IMR-90 (cell line): ENCODE results near the gene AHNAK. TPM values are rescaled to one million over a fixed set of nuclear protein-coding genes. Genes with fewer than 3 reads are reported as not detected.

Experiments
- ATAC-seq: fragments of 200-7000 bp; cut with Tn5 transposase; 2 replicates; pipeline ENCODE4 v1.9.1; 2020; ENCODE audit warnings: low read depth, mild to moderate bottlenecking, moderate library complexity
- BruUV-seq: library from RNA; stranded (reverse); fragments of 400-500 nt; replicated peaks from 2 replicates; lab custom pipeline; 2021; lab: Mats Ljungman, UMichigan
- CTCF ChIA-PET: fragments of 300-600 bp; formaldehyde crosslinking; extraction: SDS; loops from one replicate; lab custom pipeline; 2021; ENCODE audit warnings: antibody characterized with exemption; lab: Yijun Ruan, JAX
- POLR2A ChIA-PET: fragments of 300-600 bp; sonication (Branson Sonifier 250); formaldehyde crosslinking; loops from one replicate; lab custom pipeline; 2022; ENCODE audit warnings: antibody characterized with exemption; ENCODE audit not compliant: unreplicated experiment; lab: Charles Lee
- DNase-seq: peaks from one replicate; pipeline ENCODE4 v3.0.0; 2013
- H2AFZ ChIP-seq: replicated peaks from 2 replicates; pipeline ENCODE3; 2013; ENCODE audit warnings: low read length, mild to moderate bottlenecking; ENCODE audit not compliant: poor library complexity
- H2AK5ac ChIP-seq: 2 replicates; pipeline ENCODE4 v1.6.1; 2013; ENCODE audit warnings: low read depth, low read length, inconsistent platforms
- H2AK9ac ChIP-seq: replicated peaks from 2 replicates; pipeline ENCODE3; 2013; ENCODE audit warnings: mild to moderate bottlenecking, low read depth, low read length, moderate library complexity; ENCODE audit not compliant: poor library complexity
- H2BK120ac ChIP-seq: 2 replicates; pipeline ENCODE4 v1.6.1; 2013; ENCODE audit warnings: low read depth, low read length, inconsistent platforms
- H2BK15ac ChIP-seq: 3 replicates; pipeline ENCODE4 v1.6.1; 2013; ENCODE audit warnings: low read depth, low read length, inconsistent platforms
- H2BK20ac ChIP-seq: 2 replicates; pipeline ENCODE4 v1.6.1; 2013; ENCODE audit warnings: low read depth, mild to moderate bottlenecking, inconsistent platforms, low read length, moderate library complexity
- H2BK5ac ChIP-seq: 2 replicates; pipeline ENCODE4 v1.6.1; 2013; ENCODE audit warnings: mild to moderate bottlenecking, low read depth, low read length, inconsistent platforms; ENCODE audit not compliant: poor library complexity, severe bottlenecking
- H3K14ac ChIP-seq: replicated peaks from 2 replicates; pipeline ENCODE4 v1.6.1; 2013; ENCODE audit warnings: low read depth, low read length, inconsistent platforms
- H3K18ac ChIP-seq: 2 replicates; pipeline ENCODE4 v1.6.1; 2013; ENCODE audit warnings: low read depth, low read length, control low read depth
- H3K23ac ChIP-seq: 2 replicates; pipeline ENCODE4 v1.6.1; 2013; ENCODE audit warnings: low read depth, low read length, inconsistent platforms
- H3K27ac ChIP-seq: 2 replicates; pipeline ENCODE4 v1.5.1; 2013; ENCODE audit warnings: mild to moderate bottlenecking, control low read depth, low read length; ENCODE audit not compliant: insufficient read depth
- H3K27me3 ChIP-seq: 2 replicates; pipeline ENCODE4 v1.6.1; 2013; ENCODE audit warnings: low read length; ENCODE audit not compliant: control insufficient read depth, insufficient read depth
- H3K36me3 ChIP-seq: 2 replicates; pipeline ENCODE4 v1.6.1; 2013; ENCODE audit warnings: low read length, mixed read lengths; ENCODE audit not compliant: control insufficient read depth, insufficient read depth
- H3K4ac ChIP-seq: 2 replicates; pipeline ENCODE4 v1.6.1; 2013; ENCODE audit warnings: low read depth, low read length, inconsistent platforms
- H3K4me1 ChIP-seq: 2 replicates; pipeline ENCODE4 v1.6.1; 2013; ENCODE audit warnings: low read length, mixed read lengths; ENCODE audit not compliant: control insufficient read depth, insufficient read depth
- H3K4me2 ChIP-seq: 2 replicates; pipeline ENCODE4 v1.6.1; 2013; ENCODE audit warnings: low read depth, mild to moderate bottlenecking, control low read depth, low read length, moderate library complexity
- H3K4me3 ChIP-seq: 2 replicates; pipeline ENCODE4 v1.5.1; 2013; ENCODE audit warnings: low read depth, mild to moderate bottlenecking, control low read depth, low read length, moderate library complexity; ENCODE audit not compliant: insufficient read depth
- H3K56ac ChIP-seq: 2 replicates; pipeline ENCODE4 v1.6.1; 2013; ENCODE audit warnings: low read length, inconsistent platforms; ENCODE audit not compliant: insufficient read depth; ENCODE audit errors: extremely low read depth
- H3K79me1 ChIP-seq, 2 experiments: 2 replicates each; pipeline ENCODE4 v1.6.1; 2013; ENCODE audit warnings: low read length in 2 of 2, inconsistent platforms in 1 of 2, low read depth in 1 of 2
- H3K9ac ChIP-seq: 2 replicates; pipeline ENCODE4 v1.6.1; 2013; ENCODE audit warnings: low read depth, low read length, control low read depth
- H3K9me1 ChIP-seq: 2 replicates; pipeline ENCODE4 v1.6.1; 2013; ENCODE audit warnings: low read length, inconsistent platforms; ENCODE audit not compliant: insufficient read depth
- H3K9me3 ChIP-seq: 2 replicates; pipeline ENCODE4 v1.6.1; 2013; ENCODE audit warnings: low read length; ENCODE audit not compliant: control insufficient read depth, insufficient read depth
- H4K20me1 ChIP-seq: 2 replicates; pipeline ENCODE4 v1.6.1; 2013; ENCODE audit warnings: low read length, inconsistent platforms; ENCODE audit not compliant: insufficient read depth
- H4K5ac ChIP-seq: 2 replicates; pipeline ENCODE4 v1.6.1; 2013; ENCODE audit warnings: mild to moderate bottlenecking, low read depth, low read length, control low read depth
- H4K8ac ChIP-seq, 2 experiments: 2 replicates each; pipeline ENCODE4 v1.6.1; 2013; ENCODE audit warnings: low read depth in 2 of 2, low read length in 2 of 2, control low read depth in 1 of 2, inconsistent platforms in 1 of 2
- H4K91ac ChIP-seq: 2 replicates; pipeline ENCODE4 v1.6.1; 2013; ENCODE audit warnings: low read depth, low read length, inconsistent platforms; ENCODE audit not compliant: insufficient read depth
- BHLHE40 ChIP-seq: fragments of 150-350 bp; IDR thresholded peaks from 2 replicates; pipeline ENCODE4 v1.6.1; 2016; ENCODE audit warnings: mild to moderate bottlenecking, low read depth, low read length
- MXI1 ChIP-seq: IDR thresholded peaks from 2 replicates; pipeline ENCODE4 v1.6.1; 2012; ENCODE audit warnings: low read depth, mild to moderate bottlenecking, low read length, moderate library complexity, borderline replicate concordance
- RAD21 ChIP-seq: IDR thresholded peaks from 2 replicates; pipeline ENCODE4 v1.6.1; 2012; ENCODE audit warnings: low read length, improper control_type of control experiment
- SMC3 ChIP-seq: fragments of 150-350 bp; IDR thresholded peaks from 2 replicates; pipeline ENCODE4 v1.6.1; 2016; ENCODE audit warnings: low read depth, mild to moderate bottlenecking, antibody characterized with exemption, low read length, moderate library complexity
- WGBS, 2 experiments: methylation state at CpG; one replicate each; pipeline versions ENCODE4 v1.1.5 to v1.1.7; 2013; ENCODE audit warnings: missing lambda C conversion rate in 2 of 2; ENCODE audit not compliant: insufficient read length in 1 of 2; ENCODE audit errors: extremely low coverage in 2 of 2; 5-methylcytosine and 5-hydroxymethylcytosine counted together
- dilution Hi-C: fragments of 300-500 bp; cut with HindIII; formaldehyde crosslinking; loops from one replicate; pipeline ENCODE4 v1.14.3; 2018; ENCODE audit warnings: low sequenced_read_pairs; ENCODE audit not compliant: unreplicated experiment
- in situ Hi-C: fragments of 300-500 bp; cut with MboI; formaldehyde crosslinking; loops from 3 replicates; pipeline ENCODE4 v1.14.3; 2019; ENCODE audit warnings: low sequenced_read_pairs, inconsistent platforms, mixed read lengths
- intact Hi-C: fragments of 100-400 bp; cut with micrococcal nuclease; formaldehyde crosslinking; loops from 2 replicates; pipeline ENCODE4 v1.10.0; 2022
- polyA plus RNA-seq, 3 experiments: library from polyadenylated mRNA; depleted of rRNA; stranded (reverse); fragments of >200 nt; gene quantifications; 2 replicates each; pipeline ENCODE4 v1.2.3, GENCODE V29; 2012; ENCODE audit warnings: low replicate concordance in 1 of 3
- total RNA-seq: library from RNA; depleted of rRNA; stranded (reverse); fragments of >200 nt; gene quantifications from 2 replicates; pipeline ENCODE4 v1.2.3, GENCODE V29; 2012
- TF ChIP-seq, protein P1 (sequence below): conservative IDR thresholded peaks from 2 replicates; pipeline ENCODE4 v1.5.1; 2012; ENCODE audit warnings: mild to moderate bottlenecking, low read depth, low read length, improper control_type of control experiment

Gene AHNAK
- total and polyA plus RNA-seq, 2 of the 4 experiments (the other 2 are of a cell fraction) = 95.1 to 695 TPM

DNA sequence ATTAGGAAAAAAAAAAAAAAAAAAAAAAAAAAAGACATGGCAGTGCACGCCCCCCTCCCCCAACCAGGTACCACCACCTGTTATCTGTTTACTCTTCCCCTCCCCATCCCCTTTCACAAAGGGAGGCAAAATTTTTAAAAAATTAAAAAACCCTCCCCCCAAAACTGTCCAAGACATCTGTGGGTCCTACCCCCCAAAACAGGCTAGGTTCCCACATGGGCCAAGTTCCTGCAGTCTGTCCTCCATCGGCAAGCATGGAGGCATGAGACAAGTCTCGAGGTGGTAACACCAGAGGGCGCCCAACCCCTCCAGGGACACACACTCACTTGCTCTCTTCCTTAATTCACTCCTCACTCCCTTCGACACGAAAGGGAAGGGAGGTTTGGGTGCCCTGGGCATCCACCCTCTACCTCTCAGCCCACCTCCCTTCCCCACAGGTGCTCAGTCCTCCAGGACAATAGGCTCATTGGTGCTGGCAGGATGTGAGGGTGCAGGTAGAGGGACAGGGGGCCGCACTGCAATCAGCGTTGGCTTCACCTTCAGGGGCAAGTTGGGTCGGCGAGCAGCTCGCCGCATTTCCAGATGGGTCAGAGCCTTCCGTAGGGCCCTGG is 46.9 kb upstream of the AHNAK start:
- Histone ChIP-seq H2BK120ac (no peak overlapping the region), H3K9me1 (0 out of 2 replicates have a peak, but pooled peaks cover 4% of the 10 kb centered on the region), H3K9ac (no peak overlapping the region), H3K56ac (no peak overlapping the region), H3K4me3 (no peak overlapping the region), H3K36me3 (peaks cover 51% of the 10 kb centered on the region), H3K18ac (no peak overlapping the region), H3K4me1 (peaks cover 6% of the 10 kb centered on the region), H4K91ac (no peak overlapping the region), H3K79me1 (peaks cover 24 to 51% of the 10 kb centered on the region in 2 experiments), H3K9me3 (no peaks in the 10 kb centered on the region), H2BK20ac (no peak overlapping the region), H2BK5ac (no peak overlapping the region), H3K27ac (no peak overlapping the region), H2AK5ac (0 out of 2 replicates have a peak overlapping the region, but pooled peaks have one; percentile 2), H4K5ac (no peak overlapping the region), H4K20me1 (peaks cover 7% of the 10 kb centered on the region; the same call in 1 of the 2 replicates), H3K4me2 (no peak overlapping the region), H3K23ac (no peak overlapping the region), H3K4ac (no peak overlapping the region), H2AFZ (no peak overlapping the region), H3K27me3 (no peaks in the 10 kb centered on the region), H2AK9ac (no peak overlapping the region), H4K8ac (no peak overlapping the region), H3K14ac (no peak overlapping the region), H2BK15ac (no peak overlapping the region)
- DNase-seq (peak; percentile 70), ATAC-seq (no peak; the same call in 1 of the 2 replicates)
- CTCF ChIA-PET = interaction anchor here (0.6 kb wide), 2 partner anchors 86 to 263 kb away, joined by 3 read pairs; no protein-coding TSS in a partner anchor
- intact Hi-C loops = loop anchor here (10.0 kb wide), 1 partner anchor 101 kb away; no protein-coding TSS in a partner anchor
- dilution Hi-C loops = no loop called here
- POLR2A ChIA-PET = interaction anchor here (0.5 kb wide), 1 partner anchor 29 kb away, joined by 5 read pairs; no protein-coding TSS in a partner anchor
- no TSS peak for BruUV-seq
- in situ Hi-C loops = no loop called here
- WGBS, 2 experiments = 83% methylated on average over 2 of the region's 13 CpGs; no CpG with 5 or more reads in 1 of the 2 experiments
- TF ChIP-seq SMC3 (peak; percentile 43), MXI1 (peak; percentile 52; the same call in 1 of the 2 replicates), RAD21 (peak; percentile 44), BHLHE40 (no peak)
- TF ChIP-seq, protein P1, sequence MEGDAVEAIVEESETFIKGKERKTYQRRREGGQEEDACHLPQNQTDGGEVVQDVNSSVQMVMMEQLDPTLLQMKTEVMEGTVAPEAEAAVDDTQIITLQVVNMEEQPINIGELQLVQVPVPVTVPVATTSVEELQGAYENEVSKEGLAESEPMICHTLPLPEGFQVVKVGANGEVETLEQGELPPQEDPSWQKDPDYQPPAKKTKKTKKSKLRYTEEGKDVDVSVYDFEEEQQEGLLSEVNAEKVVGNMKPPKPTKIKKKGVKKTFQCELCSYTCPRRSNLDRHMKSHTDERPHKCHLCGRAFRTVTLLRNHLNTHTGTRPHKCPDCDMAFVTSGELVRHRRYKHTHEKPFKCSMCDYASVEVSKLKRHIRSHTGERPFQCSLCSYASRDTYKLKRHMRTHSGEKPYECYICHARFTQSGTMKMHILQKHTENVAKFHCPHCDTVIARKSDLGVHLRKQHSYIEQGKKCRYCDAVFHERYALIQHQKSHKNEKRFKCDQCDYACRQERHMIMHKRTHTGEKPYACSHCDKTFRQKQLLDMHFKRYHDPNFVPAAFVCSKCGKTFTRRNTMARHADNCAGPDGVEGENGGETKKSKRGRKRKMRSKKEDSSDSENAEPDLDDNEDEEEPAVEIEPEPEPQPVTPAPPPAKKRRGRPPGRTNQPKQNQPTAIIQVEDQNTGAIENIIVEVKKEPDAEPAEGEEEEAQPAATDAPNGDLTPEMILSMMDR = peak; percentile 59
